HEK293T (cell line): ENCODE measurements around the gene NRDE2.

ENCODE experiments used
- HDGF ChIP-seq: fragments of 450-650 bp; IDR thresholded peaks from 2 replicates; pipeline ENCODE4 v1.6.1; 2017; ENCODE audit warnings: antibody characterized with exemption, borderline replicate concordance
- NFRKB ChIP-seq: fragments of 450-650 bp; IDR thresholded peaks from 2 replicates; pipeline ENCODE4 v1.6.1; 2016; ENCODE audit warnings: mild to moderate bottlenecking, moderate library complexity
- SP1 ChIP-seq: fragments of 450-650 bp; IDR thresholded peaks from 2 replicates; pipeline ENCODE4 v1.6.1; 2017
- SUZ12 ChIP-seq: fragments of 450-650 bp; IDR thresholded peaks from 2 replicates; pipeline ENCODE4 v1.6.1; 2016; ENCODE audit warnings: mild to moderate bottlenecking

- no peak for TF ChIP-seq NFRKB
- TF ChIP-seq HDGF: no peak
- TF ChIP-seq SUZ12: no peak
- no peak for TF ChIP-seq SP1
These were observed 43.1 kb upstream of the NRDE2 start for GRCh38 chr14:90374813-90375212.
